ENCODE data around the gene SNAP47.

- TF ChIP-seq GATA2 (IDR thresholded peaks at IDR 0.05; ENCODE audit: low read depth, low read length) = no peak
- no peak for TF ChIP-seq GATA3 (IDR thresholded peaks at IDR 0.05; ENCODE audit: low read depth, low read length)
Observed at GRCh38 chr1:227779021-227779441, 43.8 kb downstream of the SNAP47 start.

All from SH-SY5Y (cell line).